ENCODE measurements around the gene SLC5A6. TPM values are rescaled to one million over a fixed set of nuclear protein-coding genes. Genes with fewer than 3 reads are reported as not detected.

SLC5A6 gene
- total RNA-seq, 5 donors from 2014 or later (not counting 1 experiment from before 2014, with no cell fraction given), result 37.5 to 214 (median 43.0) TPM

GRCh38 chr2:27240406-27240805 is 28.3 kb upstream of the SLC5A6 start:
- no peak overlapping the region for H3K4me3 Mint-ChIP-seq
- H3K27me3 ChIP-seq (replicated peaks in 1 of 2; ENCODE audit: control insufficient read depth in 2 of 2, extremely low read depth in 1 of 2, insufficient read depth in 2 of 2, low read length in 1 of 2), result no peaks in the 10 kb centered on the region
- DNase-seq (no peak), ATAC-seq (replicated peaks in 1 of 4) (no peak)
- no peaks in the 10 kb centered on the region for H3K9me3 ChIP-seq
- ChIA-PET CTCF (no interaction called here), POLR2A (no interaction called here)
- peaks cover 45% of the 10 kb centered on the region for H3K36me3 Mint-ChIP-seq
- H3K4me1 ChIP-seq (ENCODE audit: control insufficient read depth in 1 of 2, extremely low read depth in 1 of 2, insufficient read depth in 2 of 2, low read length in 2 of 2), result peaks cover 0 to 10% of the 10 kb centered on the region in 2 experiments
- peaks cover 51 to 78% of the 10 kb centered on the region in 2 donors for H3K36me3 ChIP-seq (ENCODE audit: control insufficient read depth in 2 of 2, extremely low read depth in 1 of 2, insufficient read depth in 1 of 2, low read length in 1 of 2)
- no peaks in the 10 kb centered on the region for H3K27me3 Mint-ChIP-seq
- H3K9me3 Mint-ChIP-seq, result no peaks in the 10 kb centered on the region
- H3K27ac Mint-ChIP-seq, result no peak overlapping the region
- H3K4me3 ChIP-seq (ENCODE audit: control insufficient read depth in 1 of 2, extremely low read depth in 1 of 2, low read length in 1 of 2), result no peak overlapping the region
- H3K27ac ChIP-seq (ENCODE audit: low read length), result no peak overlapping the region
- WGBS (ENCODE audit: insufficient coverage), result 80% methylated on average over 2 of the region's 9 CpGs
- peaks cover 6 to 7% (median 6%) of the 10 kb centered on the region in 3 donors for H3K4me1 Mint-ChIP-seq

GRCh38 chr2:27238976-27239375 is 26.9 kb upstream of the SLC5A6 start:
- H3K27me3 Mint-ChIP-seq, result no peaks in the 10 kb centered on the region
- 92% methylated on average over 2 of the region's 8 CpGs for WGBS (ENCODE audit: insufficient coverage)
- ATAC-seq (replicated peaks in 1 of 4) (no peak), DNase-seq (no peak)
- H3K4me3 Mint-ChIP-seq, result no peak overlapping the region
- Histone ChIP-seq H3K4me3 (ENCODE audit: control insufficient read depth in 1 of 2, extremely low read depth in 1 of 2, low read length in 1 of 2) (no peak overlapping the region), H3K9me3 (no peaks in the 10 kb centered on the region), H3K4me1 (ENCODE audit: control insufficient read depth in 1 of 2, extremely low read depth in 1 of 2, insufficient read depth in 2 of 2, low read length in 2 of 2) (peaks cover 0 to 10% of the 10 kb centered on the region in 2 experiments), H3K27ac (ENCODE audit: low read length) (no peak overlapping the region), H3K27me3 (replicated peaks in 1 of 2; ENCODE audit: control insufficient read depth in 2 of 2, extremely low read depth in 1 of 2, insufficient read depth in 2 of 2, low read length in 1 of 2) (no peaks in the 10 kb centered on the region), H3K36me3 (ENCODE audit: control insufficient read depth in 2 of 2, extremely low read depth in 1 of 2, insufficient read depth in 1 of 2, low read length in 1 of 2) (peaks cover 60 to 92% of the 10 kb centered on the region in 2 donors)
- POLR2A ChIA-PET, result no interaction called here
- H3K36me3 Mint-ChIP-seq, result peaks cover 53% of the 10 kb centered on the region
- no peak overlapping the region for H3K27ac Mint-ChIP-seq
- CTCF ChIA-PET, result no interaction called here
- no peaks in the 10 kb centered on the region for H3K9me3 Mint-ChIP-seq
- H3K4me1 Mint-ChIP-seq, result peaks cover 6 to 7% (median 6%) of the 10 kb centered on the region in 3 donors

- H3K4me3 ChIP-seq (ENCODE audit: control insufficient read depth in 1 of 2, extremely low read depth in 1 of 2, low read length in 1 of 2), result no peak overlapping the region
- Mint-ChIP-seq H3K27me3 (no peaks in the 10 kb centered on the region), H3K36me3 (peaks cover 66% of the 10 kb centered on the region), H3K4me3 (no peak overlapping the region), H3K9me3 (no peaks in the 10 kb centered on the region), H3K27ac (no peak overlapping the region), H3K4me1 (peaks cover 6 to 7% (median 6%) of the 10 kb centered on the region in 3 donors)
- DNase-seq (no peak), ATAC-seq (replicated peaks in 1 of 4) (no peak)
- H3K27ac ChIP-seq (ENCODE audit: low read length), result no peak overlapping the region
- POLR2A ChIA-PET, result no interaction called here
- H3K27me3 ChIP-seq (replicated peaks in 1 of 2; ENCODE audit: control insufficient read depth in 2 of 2, extremely low read depth in 1 of 2, insufficient read depth in 2 of 2, low read length in 1 of 2), result no peaks in the 10 kb centered on the region
- WGBS (ENCODE audit: insufficient coverage), result 99% methylated on average over 12 of the region's 15 CpGs
- H3K36me3 ChIP-seq (ENCODE audit: control insufficient read depth in 2 of 2, extremely low read depth in 1 of 2, insufficient read depth in 1 of 2, low read length in 1 of 2), result peaks cover 64 to 95% of the 10 kb centered on the region in 2 donors
- H3K4me1 ChIP-seq (ENCODE audit: control insufficient read depth in 1 of 2, extremely low read depth in 1 of 2, insufficient read depth in 2 of 2, low read length in 2 of 2), result peaks cover 0 to 9% of the 10 kb centered on the region in 2 experiments
- CTCF ChIA-PET, result no interaction called here
- no peaks in the 10 kb centered on the region for H3K9me3 ChIP-seq
Measured at GRCh38 chr2:27237341-27237945, 25.4 kb upstream of the SLC5A6 start.

- 100% methylated on average over 2 of the region's 3 CpGs for WGBS (ENCODE audit: insufficient coverage)
- Histone ChIP-seq H3K36me3 (ENCODE audit: control insufficient read depth in 2 of 2, extremely low read depth in 1 of 2, insufficient read depth in 1 of 2, low read length in 1 of 2) (peaks cover 60 to 96% of the 10 kb centered on the region in 2 donors), H3K4me3 (ENCODE audit: control insufficient read depth in 1 of 2, extremely low read depth in 1 of 2, low read length in 1 of 2) (no peak overlapping the region), H3K9me3 (no peaks in the 10 kb centered on the region), H3K27me3 (replicated peaks in 1 of 2; ENCODE audit: control insufficient read depth in 2 of 2, extremely low read depth in 1 of 2, insufficient read depth in 2 of 2, low read length in 1 of 2) (no peaks in the 10 kb centered on the region), H3K4me1 (ENCODE audit: control insufficient read depth in 1 of 2, extremely low read depth in 1 of 2, insufficient read depth in 2 of 2, low read length in 2 of 2) (peaks cover 0 to under 1% of the 10 kb centered on the region in 2 experiments), H3K27ac (ENCODE audit: low read length) (no peak overlapping the region)
- ChIA-PET POLR2A (no interaction called here), CTCF (interaction anchor here in 1 of 2 donors (0.6 kb wide), 1 partner anchor 219 kb away, joined by 3 read pairs; no protein-coding TSS in a partner anchor)
- H3K4me3 Mint-ChIP-seq, result no peak overlapping the region
- peaks cover 0 to under 1% (median 0%) of the 10 kb centered on the region in 3 donors for H3K4me1 Mint-ChIP-seq
- peaks cover 72% of the 10 kb centered on the region for H3K36me3 Mint-ChIP-seq
- DNase-seq (no peak), ATAC-seq (replicated peaks in 1 of 4) (no peak)
- no peaks in the 10 kb centered on the region for H3K27me3 Mint-ChIP-seq
- H3K27ac Mint-ChIP-seq, result no peak overlapping the region
- H3K9me3 Mint-ChIP-seq, result no peaks in the 10 kb centered on the region
Measured at GRCh38 chr2:27236626-27237025, 24.6 kb upstream of the SLC5A6 start.

- WGBS (ENCODE audit: insufficient coverage), result over 99% methylated on average over 11 of the region's 12 CpGs
- no peak overlapping the region for H3K27ac Mint-ChIP-seq
- no peaks in the 10 kb centered on the region for H3K27me3 Mint-ChIP-seq
- H3K4me1 ChIP-seq (ENCODE audit: control insufficient read depth in 1 of 2, extremely low read depth in 1 of 2, insufficient read depth in 2 of 2, low read length in 2 of 2), result no peaks in the 10 kb centered on the region
- no peaks in the 10 kb centered on the region for H3K4me1 Mint-ChIP-seq
- POLR2A ChIA-PET, result interaction anchor here (0.6 kb wide), 2 partner anchors 151 to 166 kb away, joined by 3 to 4 read pairs; no protein-coding TSS in a partner anchor
- H3K4me3 Mint-ChIP-seq, result no peak overlapping the region
- ATAC-seq (replicated peaks in 1 of 4) (no peak), DNase-seq (no peak)
- CTCF ChIA-PET, result interaction anchor here in 1 of 2 donors (0.6 kb wide), 1 partner anchor 219 kb away, joined by 3 read pairs; no protein-coding TSS in a partner anchor
- H3K36me3 Mint-ChIP-seq, result peaks cover 72% of the 10 kb centered on the region
- no peak overlapping the region for H3K27ac ChIP-seq (ENCODE audit: low read length)
- H3K9me3 ChIP-seq, result no peaks in the 10 kb centered on the region
- no peaks in the 10 kb centered on the region for H3K9me3 Mint-ChIP-seq
- H3K27me3 ChIP-seq (replicated peaks in 1 of 2; ENCODE audit: control insufficient read depth in 2 of 2, extremely low read depth in 1 of 2, insufficient read depth in 2 of 2, low read length in 1 of 2), result no peaks in the 10 kb centered on the region
- H3K4me3 ChIP-seq (ENCODE audit: control insufficient read depth in 1 of 2, extremely low read depth in 1 of 2, low read length in 1 of 2), result no peak overlapping the region
- peaks cover 61 to 96% of the 10 kb centered on the region in 2 donors for H3K36me3 ChIP-seq (ENCODE audit: control insufficient read depth in 2 of 2, extremely low read depth in 1 of 2, insufficient read depth in 1 of 2, low read length in 1 of 2)
Measured at GRCh38 chr2:27236136-27236535, 24.1 kb upstream of the SLC5A6 start.

- Mint-ChIP-seq H3K27me3 (no peaks in the 10 kb centered on the region), H3K36me3 (peaks cover 58% of the 10 kb centered on the region), H3K4me3 (no peak overlapping the region), H3K9me3 (no peaks in the 10 kb centered on the region), H3K4me1 (no peaks in the 10 kb centered on the region), H3K27ac (no peak overlapping the region)
- no peak overlapping the region for H3K27ac ChIP-seq (ENCODE audit: low read length)
- no peak for DNase-seq
- no peaks in the 10 kb centered on the region for H3K27me3 ChIP-seq (replicated peaks in 1 of 2; ENCODE audit: control insufficient read depth in 2 of 2, extremely low read depth in 1 of 2, insufficient read depth in 2 of 2, low read length in 1 of 2)
- H3K9me3 ChIP-seq, result no peaks in the 10 kb centered on the region
- no peak overlapping the region for H3K4me3 ChIP-seq (ENCODE audit: control insufficient read depth in 1 of 2, extremely low read depth in 1 of 2, low read length in 1 of 2)
- H3K4me1 ChIP-seq (ENCODE audit: control insufficient read depth in 1 of 2, extremely low read depth in 1 of 2, insufficient read depth in 2 of 2, low read length in 2 of 2), result no peaks in the 10 kb centered on the region
- ChIA-PET CTCF (no interaction called here), POLR2A (no interaction called here)
- no peak for ATAC-seq (replicated peaks in 1 of 4)
- H3K36me3 ChIP-seq (ENCODE audit: control insufficient read depth in 2 of 2, extremely low read depth in 1 of 2, insufficient read depth in 1 of 2, low read length in 1 of 2), result peaks cover 41 to 79% of the 10 kb centered on the region in 2 donors
- 94% methylated on average over 12 of the region's 14 CpGs for WGBS (ENCODE audit: insufficient coverage)
Measured at GRCh38 chr2:27233341-27233740, 21.3 kb upstream of the SLC5A6 start.

Measured in T-cell (primary cell).